ENCODE data around the gene HCRTR1.

The HCRTR1 gene

GRCh38 chr1:31617218-31617915 is at the start of gene HCRTR1:
HCRTR1 (plus strand) TSS chr1:31617689; CDS start chr1:31619193, 1,504 bp downstream.
- DNase-seq (ENCODE audit: low spot score) = no peak

- DNase-seq (ENCODE audit: low spot score) = no peak
Observed at GRCh38 chr1:31567956-31568570, 49.4 kb upstream of the HCRTR1 start.

- no peak for DNase-seq (ENCODE audit: low spot score)
Observed at GRCh38 chr1:31568895-31569595, 48.4 kb upstream of the HCRTR1 start.

GRCh38 chr1:31569596-31570173 is 47.8 kb upstream of the HCRTR1 start:
- DNase-seq (ENCODE audit: low spot score) = no peak

GRCh38 chr1:31570228-31570627 is 47.3 kb upstream of the HCRTR1 start:
- no peak for DNase-seq (ENCODE audit: low spot score)

- DNase-seq (ENCODE audit: low spot score) = no peak
Observed at GRCh38 chr1:31570906-31571305, 46.6 kb upstream of the HCRTR1 start.

GRCh38 chr1:31571340-31572295 is 45.9 kb upstream of the HCRTR1 start:
- DNase-seq (ENCODE audit: low spot score) = no peak

- no peak for DNase-seq (ENCODE audit: low spot score)
Observed at GRCh38 chr1:31572323-31573104, 45.0 kb upstream of the HCRTR1 start.

GRCh38 chr1:31573261-31573660 is 44.2 kb upstream of the HCRTR1 start:
- no peak for DNase-seq (ENCODE audit: low spot score)

- no peak for DNase-seq (ENCODE audit: low spot score)
Observed at GRCh38 chr1:31574749-31575368, 42.6 kb upstream of the HCRTR1 start.

- no peak for DNase-seq (ENCODE audit: low spot score)
Observed at GRCh38 chr1:31575369-31576140, 41.9 kb upstream of the HCRTR1 start.

GRCh38 chr1:31576201-31576669 is 41.3 kb upstream of the HCRTR1 start, which contains the start of gene TINAGL1:
TINAGL1 (plus strand) TSS chr1:31576515; CDS start chr1:31577149, 634 bp downstream.
- no peak for DNase-seq (ENCODE audit: low spot score)

GRCh38 chr1:31576743-31577455 is 40.6 kb upstream of the HCRTR1 start:
- no peak for DNase-seq (ENCODE audit: low spot score)

- DNase-seq (ENCODE audit: low spot score) = no peak
Observed at GRCh38 chr1:31577515-31578192, 39.8 kb upstream of the HCRTR1 start.

GRCh38 chr1:31579374-31579773 is 38.1 kb upstream of the HCRTR1 start:
- no peak for DNase-seq (ENCODE audit: low spot score)

- no peak for DNase-seq (ENCODE audit: low spot score)
Observed at GRCh38 chr1:31580513-31580870, 37.0 kb upstream of the HCRTR1 start.

- DNase-seq (ENCODE audit: low spot score) = no peak
Observed at GRCh38 chr1:31580891-31581603, 36.4 kb upstream of the HCRTR1 start.
